SK-N-SH (cell line): ENCODE measurements around the gene KANTR.

Experiments used
- REST ChIP-seq: IDR thresholded peaks from 2 replicates; pipeline ENCODE4 v1.6.1; 2012; ENCODE audit warnings: mild to moderate bottlenecking, low read depth, low read length, moderate library complexity
- TAF1 ChIP-seq: IDR thresholded peaks from 2 replicates; pipeline ENCODE4 v1.6.1; 2012; ENCODE audit warnings: low read depth, mild to moderate bottlenecking, low read length, moderate library complexity, borderline replicate concordance

GRCh38 chrX:53075011-53075410 lies 18.9 kb upstream of the KANTR start:
- no peak for TF ChIP-seq REST
- TF ChIP-seq TAF1 = no peak
